Measurements from ENCODE around the gene SLC9A7. TPM values are rescaled to one million over a fixed set of nuclear protein-coding genes. Genes with fewer than 3 reads are reported as not detected.
"Not testable (repeated sequence)": the region's sequence is repeated elsewhere in the genome, so short reads cannot be mapped to it uniquely, and the experiment has no call there.

The SLC9A7 gene
- total RNA-seq, 2 experiments from 2014 or later: 2.2 to 3.2 TPM

DNA sequence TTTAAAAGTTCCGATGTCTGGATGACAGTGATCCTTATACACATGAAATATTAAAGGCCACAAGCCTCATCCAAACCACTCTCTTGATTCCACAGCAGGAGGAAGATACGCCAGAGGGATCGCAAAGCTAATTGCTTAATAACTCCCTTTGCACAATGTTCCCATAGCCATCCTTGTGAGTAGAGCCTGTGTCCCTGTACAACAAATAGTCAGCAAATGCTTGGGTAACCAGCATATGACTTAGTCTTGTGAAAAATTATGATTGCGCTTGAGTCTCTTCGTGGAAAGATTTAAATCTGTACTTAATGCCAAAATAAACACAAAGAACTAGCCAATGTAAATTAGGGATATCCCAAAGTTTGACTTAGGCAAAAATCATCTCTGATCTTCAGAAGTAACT is 31.5 kb downstream of the SLC9A7 start:
- TF ChIP-seq, protein P1, sequence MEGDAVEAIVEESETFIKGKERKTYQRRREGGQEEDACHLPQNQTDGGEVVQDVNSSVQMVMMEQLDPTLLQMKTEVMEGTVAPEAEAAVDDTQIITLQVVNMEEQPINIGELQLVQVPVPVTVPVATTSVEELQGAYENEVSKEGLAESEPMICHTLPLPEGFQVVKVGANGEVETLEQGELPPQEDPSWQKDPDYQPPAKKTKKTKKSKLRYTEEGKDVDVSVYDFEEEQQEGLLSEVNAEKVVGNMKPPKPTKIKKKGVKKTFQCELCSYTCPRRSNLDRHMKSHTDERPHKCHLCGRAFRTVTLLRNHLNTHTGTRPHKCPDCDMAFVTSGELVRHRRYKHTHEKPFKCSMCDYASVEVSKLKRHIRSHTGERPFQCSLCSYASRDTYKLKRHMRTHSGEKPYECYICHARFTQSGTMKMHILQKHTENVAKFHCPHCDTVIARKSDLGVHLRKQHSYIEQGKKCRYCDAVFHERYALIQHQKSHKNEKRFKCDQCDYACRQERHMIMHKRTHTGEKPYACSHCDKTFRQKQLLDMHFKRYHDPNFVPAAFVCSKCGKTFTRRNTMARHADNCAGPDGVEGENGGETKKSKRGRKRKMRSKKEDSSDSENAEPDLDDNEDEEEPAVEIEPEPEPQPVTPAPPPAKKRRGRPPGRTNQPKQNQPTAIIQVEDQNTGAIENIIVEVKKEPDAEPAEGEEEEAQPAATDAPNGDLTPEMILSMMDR (IDR thresholded peaks at IDR 0.05): no peak
- intact Hi-C loops (cut with DNase I, micrococcal nuclease): loop anchor here in 1 of 2 experiments (10.0 kb wide), 1 partner anchor 793 kb away; no protein-coding TSS in a partner anchor
- no peak overlapping the region for H3K27ac ChIP-seq (ENCODE audit: low read depth in 1 of 2, low read length in 2 of 2)
- Mint-ChIP-seq H3K27me3 (no peaks in the 10 kb centered on the region), H3K9me3 (peaks cover under 1% of the 10 kb centered on the region), H3K4me1 (ENCODE audit: low read depth) (no peaks in the 10 kb centered on the region), H3K36me3 (ENCODE audit: low read depth) (no peaks in the 10 kb centered on the region), H3K27ac (no peak overlapping the region), H3K4me3 (no peak overlapping the region)
- ATAC-seq (ENCODE audit: poor library complexity) (no peak), DNase-seq (no peak)
- ChIA-PET CTCF (no interaction called here), POLR2A (no interaction called here)
- no peaks in the 10 kb centered on the region for H3K9me3 ChIP-seq (ENCODE audit: control insufficient read depth in 1 of 2, insufficient read depth in 1 of 2, low read length in 2 of 2)
- no peaks in the 10 kb centered on the region for H3K4me1 ChIP-seq (ENCODE audit: insufficient read depth, low read length)
- H3K27me3 ChIP-seq (ENCODE audit: control insufficient read depth in 1 of 2, insufficient read depth in 2 of 2, low read length in 2 of 2): no peaks in the 10 kb centered on the region
- H3K36me3 ChIP-seq (ENCODE audit: insufficient read depth, low read length): no peaks in the 10 kb centered on the region
- H3K4me3 ChIP-seq (ENCODE audit: low read length): no peak overlapping the region

DNA sequence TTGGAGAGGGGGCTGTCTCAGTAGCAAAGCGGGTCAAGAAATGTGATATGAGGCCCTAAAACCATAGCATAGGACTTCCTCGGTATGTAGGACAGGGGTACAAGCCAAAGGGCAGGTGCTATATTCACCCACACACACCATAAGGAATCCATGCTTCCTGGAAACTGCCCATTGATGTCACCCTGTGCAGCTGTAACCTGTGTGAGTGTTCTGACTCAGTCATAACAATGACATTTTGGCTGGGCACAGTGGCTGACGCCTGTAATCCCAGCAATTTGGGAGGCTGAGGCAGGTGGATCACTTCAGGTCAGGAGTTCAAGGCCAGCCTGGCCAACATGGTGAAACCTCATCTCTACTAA is 35.4 kb downstream of the SLC9A7 start:
- DNase-seq; H3K27me3 ChIP-seq (ENCODE audit: control insufficient read depth in 1 of 2, insufficient read depth in 2 of 2, low read length in 2 of 2); H3K9me3 ChIP-seq (ENCODE audit: control insufficient read depth in 1 of 2, insufficient read depth in 1 of 2, low read length in 2 of 2); ATAC-seq (ENCODE audit: poor library complexity); H3K4me1 Mint-ChIP-seq (ENCODE audit: low read depth); H3K4me3 Mint-ChIP-seq; H3K27ac ChIP-seq (ENCODE audit: low read depth in 1 of 2, low read length in 2 of 2); POLR2A ChIA-PET; H3K4me3 ChIP-seq (ENCODE audit: low read length); H3K36me3 ChIP-seq (ENCODE audit: insufficient read depth, low read length); H3K9me3 Mint-ChIP-seq; H3K27me3 Mint-ChIP-seq; H3K36me3 Mint-ChIP-seq (ENCODE audit: low read depth); CTCF ChIA-PET; H3K4me1 ChIP-seq (ENCODE audit: insufficient read depth, low read length); H3K27ac Mint-ChIP-seq: not testable (repeated sequence)
- intact Hi-C loops (cut with DNase I, micrococcal nuclease): loop anchor here in 1 of 2 experiments (10.0 kb wide), 1 partner anchor 789 kb away; no protein-coding TSS in a partner anchor

DNA sequence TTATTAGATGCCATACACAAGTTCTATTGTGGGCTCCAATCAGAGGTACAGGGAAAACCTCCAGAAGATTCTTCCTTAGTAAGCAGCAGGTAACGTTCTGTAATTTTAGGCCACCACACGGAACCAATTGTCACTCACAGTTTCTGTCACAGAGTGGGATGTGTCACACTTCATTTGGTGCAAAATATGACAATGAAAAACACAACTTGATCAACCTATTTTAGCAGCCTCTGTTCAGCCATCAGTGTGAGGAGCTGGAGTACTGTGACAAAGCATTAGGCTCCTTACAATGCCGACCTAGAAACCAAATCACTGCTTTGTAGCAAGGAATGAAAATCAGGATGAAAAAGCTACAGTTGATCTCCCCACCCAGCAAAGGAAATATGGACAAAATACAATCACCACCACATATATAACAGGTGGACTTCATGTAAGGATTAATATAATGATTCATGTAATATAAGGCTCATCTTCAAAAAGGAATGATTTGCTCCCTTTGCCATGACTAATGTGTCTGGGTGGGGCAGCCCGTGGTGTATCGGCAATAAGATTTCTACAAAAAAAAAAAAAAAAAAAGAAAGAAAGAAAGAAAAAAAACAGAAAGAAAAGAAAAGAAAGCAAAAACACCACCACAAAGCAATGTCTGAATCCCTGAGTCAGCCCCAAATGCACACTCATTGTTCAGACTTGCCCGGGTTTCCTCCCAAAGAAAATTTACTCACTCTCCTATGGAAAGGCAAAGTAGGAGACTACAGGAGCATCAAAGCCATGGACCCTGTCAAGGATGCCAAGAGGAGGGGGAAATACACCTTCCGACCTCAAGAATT is 36.0 kb downstream of the SLC9A7 start:
- CTCF ChIA-PET: no interaction called here
- ATAC-seq (ENCODE audit: poor library complexity) (no peak), DNase-seq (no peak)
- TF ChIP-seq, protein P1 (IDR thresholded peaks at IDR 0.05): no peak
- H3K4me1 ChIP-seq (ENCODE audit: insufficient read depth, low read length): no peaks in the 10 kb centered on the region
- H3K27me3 ChIP-seq (ENCODE audit: control insufficient read depth in 1 of 2, insufficient read depth in 2 of 2, low read length in 2 of 2): no peaks in the 10 kb centered on the region
- Mint-ChIP-seq H3K36me3 (ENCODE audit: low read depth) (no peaks in the 10 kb centered on the region), H3K9me3 (no peaks in the 10 kb centered on the region), H3K4me1 (ENCODE audit: low read depth) (no peaks in the 10 kb centered on the region), H3K4me3 (no peak overlapping the region), H3K27me3 (no peaks in the 10 kb centered on the region), H3K27ac (no peak overlapping the region)
- H3K36me3 ChIP-seq (ENCODE audit: insufficient read depth, low read length): no peaks in the 10 kb centered on the region
- H3K9me3 ChIP-seq (ENCODE audit: control insufficient read depth in 1 of 2, insufficient read depth in 1 of 2, low read length in 2 of 2): no peaks in the 10 kb centered on the region
- no peak overlapping the region for H3K27ac ChIP-seq (ENCODE audit: low read depth in 1 of 2, low read length in 2 of 2)
- intact Hi-C loops (cut with DNase I, micrococcal nuclease): loop anchor here in 1 of 2 experiments (10.0 kb wide), 1 partner anchor 788 kb away; no protein-coding TSS in a partner anchor
- POLR2A ChIA-PET: no interaction called here
- H3K4me3 ChIP-seq (ENCODE audit: low read length): no peak overlapping the region

DNA sequence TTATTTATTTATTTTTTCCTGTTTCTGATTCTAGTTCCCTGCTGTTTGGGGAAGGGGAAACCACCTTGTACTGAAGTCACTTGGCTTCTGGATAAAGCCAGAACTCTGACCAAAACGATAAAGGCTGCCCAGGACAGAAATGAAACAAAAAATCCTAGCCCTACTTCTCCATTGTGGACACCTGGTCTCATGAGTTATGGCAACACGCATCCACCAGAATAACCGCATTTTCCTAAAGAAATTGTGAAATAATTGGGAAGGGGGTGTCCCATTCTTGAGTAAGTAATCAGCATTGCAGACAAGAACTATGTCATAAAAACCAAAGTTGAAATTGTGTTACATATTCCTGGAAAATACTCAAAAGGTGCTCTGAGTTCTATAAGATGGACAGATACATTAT is 42.1 kb downstream of the SLC9A7 start:
- no peak overlapping the region for H3K4me3 ChIP-seq (ENCODE audit: low read length)
- no peaks in the 10 kb centered on the region for H3K27me3 Mint-ChIP-seq
- ChIA-PET POLR2A (no interaction called here), CTCF (no interaction called here)
- H3K36me3 ChIP-seq (ENCODE audit: insufficient read depth, low read length): no peaks in the 10 kb centered on the region
- TF ChIP-seq, protein P1 (IDR thresholded peaks at IDR 0.05): no peak
- H3K4me1 ChIP-seq (ENCODE audit: insufficient read depth, low read length): no peaks in the 10 kb centered on the region
- DNase-seq (no peak), ATAC-seq (ENCODE audit: poor library complexity) (no peak)
- H3K27ac Mint-ChIP-seq: no peak overlapping the region
- no peak overlapping the region for H3K27ac ChIP-seq (ENCODE audit: low read depth in 1 of 2, low read length in 2 of 2)
- no peaks in the 10 kb centered on the region for H3K27me3 ChIP-seq (ENCODE audit: control insufficient read depth in 1 of 2, insufficient read depth in 2 of 2, low read length in 2 of 2)
- intact Hi-C loops (cut with DNase I, micrococcal nuclease): no loop called here
- H3K4me1 Mint-ChIP-seq (ENCODE audit: low read depth): no peaks in the 10 kb centered on the region
- H3K4me3 Mint-ChIP-seq: no peak overlapping the region
- H3K9me3 Mint-ChIP-seq: no peaks in the 10 kb centered on the region
- no peaks in the 10 kb centered on the region for H3K9me3 ChIP-seq (ENCODE audit: control insufficient read depth in 1 of 2, insufficient read depth in 1 of 2, low read length in 2 of 2)
- H3K36me3 Mint-ChIP-seq (ENCODE audit: low read depth): no peaks in the 10 kb centered on the region
